ENCODE measurements around the gene GPR32.
"Not testable (repeated sequence)": the region's sequence is repeated elsewhere in the genome, so short reads cannot be mapped to it uniquely, and the experiment has no call there.

GPR32 gene

DNA sequence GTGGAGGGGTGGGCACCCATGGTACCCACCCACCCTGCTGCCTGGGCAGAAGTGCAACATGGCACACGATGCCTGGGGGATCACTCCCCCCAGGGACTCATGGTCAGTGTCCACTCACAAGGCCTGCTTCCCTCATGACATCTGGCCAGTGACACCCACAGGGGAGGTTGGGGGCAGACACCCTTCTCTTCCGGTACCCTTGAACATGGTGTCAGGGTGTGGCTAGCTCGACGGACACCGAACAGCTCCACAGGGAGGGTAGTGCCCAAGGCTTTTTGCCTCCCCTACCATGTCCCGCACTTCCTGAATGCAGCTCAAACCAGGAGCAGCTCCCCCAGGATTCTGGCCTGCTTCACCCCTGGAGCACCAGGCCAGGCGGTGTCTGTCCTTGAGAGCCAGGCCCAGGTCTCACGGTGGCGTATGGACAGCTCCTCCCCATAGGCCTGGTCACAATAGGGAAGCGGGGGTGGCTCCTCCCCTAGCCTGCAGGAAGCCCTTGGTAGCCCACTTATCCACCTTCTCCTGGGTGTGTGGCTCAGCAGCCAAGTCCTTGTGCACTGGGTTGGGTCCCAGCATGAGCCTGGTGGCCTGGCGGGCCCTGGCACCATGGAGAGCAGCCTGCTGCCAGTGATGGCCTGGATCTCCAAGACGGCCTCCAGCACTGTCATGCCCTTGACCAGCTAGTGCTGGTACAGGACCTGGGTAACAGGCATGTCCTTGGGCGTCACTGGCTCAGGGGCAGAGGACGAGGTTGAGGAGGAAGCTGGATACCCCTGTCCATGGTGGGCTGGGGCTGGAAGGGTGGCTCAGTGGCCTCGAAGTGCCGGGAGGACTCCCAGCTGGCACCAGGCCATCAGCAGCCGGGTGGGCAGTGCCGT lies 27.8 kb downstream of the GPR32 start:
- in situ Hi-C loops (cut with MboI; ENCODE audit: low sequenced_read_pairs): loop anchor here (25.0 kb wide), 1 partner anchor 436 kb away; the partner anchor contains the start of gene NAPSA

DNA sequence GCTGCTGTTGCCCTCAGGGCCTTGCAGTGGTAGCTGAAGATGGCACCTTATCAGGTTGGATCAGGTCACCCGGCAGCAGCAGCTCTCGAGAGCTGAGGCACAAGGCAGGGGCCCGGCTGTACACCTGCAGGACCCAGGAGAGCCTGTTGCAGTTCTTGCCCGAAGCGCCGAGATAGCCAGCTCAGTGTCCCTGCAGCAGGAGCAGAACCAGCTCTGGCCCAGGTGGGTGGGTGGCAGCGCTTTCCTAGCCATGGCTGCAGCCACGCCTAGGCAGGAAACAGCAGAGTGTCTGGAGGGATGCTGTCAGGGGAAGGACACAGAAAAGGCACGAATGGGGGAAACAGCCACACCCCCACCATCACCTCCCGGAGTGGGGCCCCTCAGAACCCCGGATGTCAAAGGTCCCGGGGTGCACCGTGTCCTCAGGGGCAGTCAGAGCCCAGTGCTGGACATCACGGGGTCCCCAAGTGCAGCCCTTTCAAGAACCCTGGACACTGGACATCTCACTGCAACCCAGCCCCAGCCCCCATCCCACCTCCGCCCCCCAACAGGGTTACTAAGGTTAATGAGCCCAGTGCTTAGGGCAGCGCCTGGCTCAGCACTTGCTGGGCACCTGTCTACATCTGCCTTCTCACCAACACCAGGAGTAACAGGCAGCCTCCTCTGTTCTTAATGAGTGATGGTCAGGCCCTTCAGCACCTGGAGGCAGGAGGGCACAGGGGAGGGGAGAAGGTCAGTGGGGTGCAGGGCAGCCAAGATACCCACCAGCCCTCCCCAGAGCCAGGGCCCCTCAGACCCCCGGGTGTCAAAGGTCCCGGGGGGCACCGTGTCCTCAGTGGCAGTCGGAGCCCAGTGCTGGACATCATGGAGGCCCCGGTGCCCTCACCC lies 28.6 kb downstream of the GPR32 start:
- in situ Hi-C loops (cut with MboI; ENCODE audit: low sequenced_read_pairs): loop anchor here (25.0 kb wide), 1 partner anchor 437 kb away; the partner anchor contains the start of gene NAPSA

DNA sequence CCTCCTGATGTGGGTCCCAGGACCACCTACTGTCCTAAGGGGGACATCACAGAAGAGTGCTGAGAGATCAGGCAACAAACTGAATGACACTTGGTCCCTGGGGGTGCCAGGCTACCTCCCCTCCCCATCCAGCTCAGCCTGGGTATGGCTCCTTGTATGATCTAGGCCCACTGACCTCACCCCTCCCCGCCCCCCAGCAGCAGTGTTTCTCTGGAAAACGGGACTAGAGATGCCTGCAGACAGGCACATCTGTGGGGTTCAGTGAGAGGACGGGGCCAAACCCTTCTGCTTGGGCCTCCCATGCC lies 29.2 kb downstream of the GPR32 start:
- in situ Hi-C loops (cut with MboI; ENCODE audit: low sequenced_read_pairs): loop anchor here (25.0 kb wide), 1 partner anchor 437 kb away; the partner anchor contains the start of gene NAPSA

DNA sequence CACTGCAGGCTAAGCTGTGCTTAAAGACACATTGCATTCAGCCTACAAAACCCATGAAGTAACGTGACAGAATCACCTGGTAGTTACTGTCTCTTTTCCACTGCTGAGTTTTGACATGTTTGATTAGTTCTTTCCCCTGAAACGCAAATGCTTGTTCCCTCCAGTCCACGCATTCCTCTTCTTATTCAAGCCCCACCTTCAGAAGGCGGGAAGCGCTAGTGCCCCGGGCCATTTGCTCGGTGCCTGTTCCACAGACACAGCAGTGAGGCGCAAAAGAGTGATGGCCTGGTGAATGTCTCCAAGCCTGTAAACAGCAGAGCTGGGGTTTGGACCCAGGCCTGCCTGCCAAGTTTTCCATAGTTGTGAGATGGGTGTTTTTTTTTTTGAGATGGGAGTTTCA lies 30.8 kb downstream of the GPR32 start:
- in situ Hi-C loops (cut with MboI; ENCODE audit: low sequenced_read_pairs): no loop called here

DNA sequence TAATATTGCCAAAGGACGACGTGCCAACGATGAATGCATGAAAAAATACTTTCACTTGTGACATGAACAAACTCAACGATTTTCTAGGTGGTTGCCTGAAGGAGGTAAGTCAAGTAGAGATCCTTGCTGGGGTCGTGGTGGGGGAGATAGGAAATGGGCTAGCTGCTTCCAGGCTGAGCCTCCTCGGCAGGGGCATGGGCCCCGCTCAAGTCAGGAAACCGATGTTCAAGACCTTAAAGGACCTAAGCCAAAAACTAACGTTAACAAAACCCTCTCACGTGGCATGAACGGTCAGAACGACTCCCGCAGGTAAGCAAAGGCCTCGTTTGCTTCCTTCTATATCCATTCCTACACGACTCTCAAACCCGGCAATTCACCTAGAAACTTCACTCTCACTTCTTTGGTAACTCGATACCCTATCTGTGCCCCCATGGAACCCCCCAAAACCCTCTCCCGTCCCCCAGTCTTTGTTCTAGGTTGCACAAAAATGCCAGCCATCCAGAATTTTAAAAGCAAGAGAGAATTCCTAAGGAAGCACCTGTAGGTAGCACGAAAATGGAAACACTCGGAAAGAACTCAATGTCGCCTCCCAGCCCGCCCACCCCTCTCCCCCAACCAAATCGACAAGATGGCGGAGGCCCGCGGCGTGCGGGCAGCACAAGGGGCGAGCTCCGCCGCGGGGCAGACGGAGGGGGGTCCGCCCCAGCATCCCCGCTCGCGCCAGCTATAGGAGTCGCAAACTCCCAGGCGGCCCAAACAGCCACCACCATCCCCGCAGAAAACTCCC lies 33.6 kb downstream of the GPR32 start:
- in situ Hi-C loops (cut with MboI; ENCODE audit: low sequenced_read_pairs): no loop called here

DNA sequence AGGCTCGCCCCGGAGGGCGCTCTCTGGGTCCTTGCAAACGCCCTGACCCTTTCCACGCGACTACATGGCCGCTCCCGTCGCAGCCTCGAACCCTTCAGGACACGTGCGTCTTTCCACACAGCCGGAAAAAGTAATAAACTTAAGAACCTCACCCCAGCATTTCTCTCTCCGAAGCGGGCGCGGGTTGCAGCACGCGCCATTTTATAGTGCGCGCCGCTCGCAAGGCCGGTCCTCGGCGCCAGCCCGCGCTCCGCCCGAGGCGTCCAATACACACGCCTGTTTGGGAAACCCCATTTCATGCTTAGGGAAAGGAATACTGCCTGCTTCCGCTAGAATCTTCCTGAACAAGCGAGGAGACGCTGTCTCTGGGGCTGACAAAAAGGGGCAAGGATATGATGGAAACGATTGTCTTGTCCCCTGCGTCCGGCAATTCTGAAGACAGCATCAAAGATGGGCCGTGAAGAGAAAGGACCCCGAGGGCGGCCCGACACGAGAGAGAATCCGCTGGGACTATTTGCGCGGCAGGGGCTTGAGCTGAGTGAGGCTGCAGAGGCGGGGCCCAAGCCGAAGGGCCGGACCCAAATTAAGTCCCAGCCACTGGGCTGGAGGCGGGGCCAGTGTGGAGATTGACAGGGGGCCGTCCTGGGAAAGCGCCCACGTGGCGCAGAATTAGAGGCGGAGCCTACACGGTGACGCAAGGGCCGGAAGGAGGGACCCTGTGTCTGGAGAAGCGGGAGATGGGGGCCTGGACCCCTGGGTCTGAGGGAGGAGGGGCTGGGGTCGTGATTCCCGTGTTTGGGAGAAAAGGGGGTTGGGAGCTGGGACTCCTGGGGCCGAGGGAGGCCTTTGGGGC lies 34.4 kb downstream of the GPR32 start:
- in situ Hi-C loops (cut with MboI; ENCODE audit: low sequenced_read_pairs): no loop called here

DNA sequence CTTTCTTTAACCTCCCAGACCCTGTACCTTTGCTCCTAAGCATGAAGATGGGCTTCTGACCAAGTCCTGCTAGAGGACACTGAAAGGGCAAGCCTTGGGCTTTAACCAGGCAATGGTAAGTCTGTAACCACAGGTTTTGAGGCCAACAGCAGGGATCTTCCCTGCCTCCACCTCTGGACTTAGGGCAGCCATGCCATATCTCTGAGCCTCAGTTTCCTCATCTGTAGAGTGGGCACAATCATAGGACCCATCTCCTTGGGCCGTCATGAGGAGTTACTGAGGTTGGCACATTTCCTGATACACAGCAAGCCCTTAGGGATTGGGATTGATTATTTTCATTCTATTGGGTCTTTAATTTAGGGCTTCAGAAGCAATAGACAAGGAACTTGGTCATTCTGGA lies 38.6 kb downstream of the GPR32 start:
- in situ Hi-C loops (cut with MboI; ENCODE audit: low sequenced_read_pairs): no loop called here

DNA sequence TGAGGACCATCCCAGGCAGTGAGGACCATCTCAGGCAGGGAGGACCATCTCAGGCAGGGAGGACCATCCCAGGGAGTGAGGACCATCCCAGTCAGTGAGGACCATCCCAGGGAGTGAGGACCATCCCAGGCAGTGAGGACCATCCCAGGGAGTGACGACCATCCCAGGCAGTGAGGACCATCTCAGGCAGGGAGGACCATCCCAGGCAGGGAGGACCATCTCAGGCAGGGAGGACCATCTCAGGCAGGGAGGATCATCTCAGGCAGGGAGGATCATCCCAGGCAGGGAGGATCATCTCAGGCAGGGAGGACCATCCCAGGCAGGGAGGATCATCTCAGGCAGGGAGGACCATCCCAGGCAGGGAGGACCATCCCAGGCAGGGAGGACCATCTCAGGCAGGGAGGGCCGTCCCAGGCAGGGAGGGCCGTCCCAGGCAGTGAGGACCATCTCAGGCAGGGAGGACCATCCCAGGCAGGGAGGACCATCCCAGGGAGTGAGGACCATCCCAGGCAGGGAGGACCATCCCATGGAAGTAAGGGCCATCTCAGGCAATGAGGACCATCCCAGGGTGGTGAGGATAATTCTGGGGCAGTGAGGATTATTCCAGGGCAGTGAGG lies 41.5 kb downstream of the GPR32 start:
- in situ Hi-C loops (cut with MboI; ENCODE audit: low sequenced_read_pairs): not testable (repeated sequence)

DNA sequence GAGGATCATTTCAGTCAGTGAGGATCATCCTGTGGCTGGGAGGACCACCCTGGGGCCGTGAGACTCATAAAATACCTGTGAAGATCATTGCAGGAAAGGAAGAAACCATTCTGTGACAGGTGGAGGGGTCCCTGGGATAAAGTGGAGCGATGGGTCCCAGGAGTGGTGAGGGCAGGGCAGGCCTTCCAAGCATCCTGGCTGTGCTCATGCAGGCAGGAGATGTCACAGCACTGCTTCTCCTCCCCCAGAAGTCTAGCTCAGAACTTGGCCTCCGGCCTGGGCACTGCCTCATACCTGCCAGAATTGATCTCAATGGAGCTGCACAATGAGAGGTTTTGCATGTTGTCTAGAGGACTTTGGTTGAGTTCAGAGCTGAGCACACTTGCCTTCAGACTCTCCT lies 42.2 kb downstream of the GPR32 start:
- in situ Hi-C loops (cut with MboI; ENCODE audit: low sequenced_read_pairs): no loop called here

DNA sequence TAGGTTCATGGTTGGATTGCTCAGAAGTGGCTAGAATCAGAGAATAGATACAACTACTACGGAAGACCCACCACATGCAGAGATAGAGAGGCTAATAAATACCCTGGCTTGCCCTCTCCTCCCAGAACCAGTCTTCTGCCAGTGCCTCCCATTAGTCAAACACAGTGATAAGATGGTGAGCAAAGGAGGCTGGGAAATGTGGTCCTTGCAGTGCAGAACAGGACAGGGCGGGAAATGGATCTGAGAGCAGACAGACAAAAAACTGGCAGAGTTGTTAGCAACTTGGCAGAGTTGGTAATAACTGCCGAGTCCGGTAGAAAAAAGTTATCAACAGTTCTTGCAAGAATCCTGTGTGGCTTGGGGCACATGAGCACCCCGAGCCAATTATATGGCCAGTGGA lies 44.6 kb downstream of the GPR32 start:
- in situ Hi-C loops (cut with MboI; ENCODE audit: low sequenced_read_pairs): no loop called here

DNA sequence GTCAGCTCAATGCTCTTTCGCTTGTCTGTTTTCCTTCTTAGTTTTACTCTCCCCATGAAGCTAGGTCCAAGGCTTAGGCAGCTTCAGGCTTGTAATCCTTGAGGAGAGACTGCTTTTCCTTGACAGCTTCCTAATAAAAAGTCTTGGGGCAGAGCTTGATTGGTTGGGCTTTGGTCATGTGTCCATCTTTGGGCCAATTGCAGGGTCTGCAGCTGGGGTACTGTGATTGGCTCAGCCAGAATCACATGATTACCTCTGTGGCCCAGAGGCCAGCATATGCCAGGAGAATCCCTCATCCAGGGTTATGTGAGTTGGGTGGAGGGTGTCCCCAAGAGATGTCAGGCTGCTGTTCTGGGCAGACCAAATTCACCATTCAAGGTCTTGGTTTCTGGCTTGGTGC lies 45.2 kb downstream of the GPR32 start:
- in situ Hi-C loops (cut with MboI; ENCODE audit: low sequenced_read_pairs): no loop called here

DNA sequence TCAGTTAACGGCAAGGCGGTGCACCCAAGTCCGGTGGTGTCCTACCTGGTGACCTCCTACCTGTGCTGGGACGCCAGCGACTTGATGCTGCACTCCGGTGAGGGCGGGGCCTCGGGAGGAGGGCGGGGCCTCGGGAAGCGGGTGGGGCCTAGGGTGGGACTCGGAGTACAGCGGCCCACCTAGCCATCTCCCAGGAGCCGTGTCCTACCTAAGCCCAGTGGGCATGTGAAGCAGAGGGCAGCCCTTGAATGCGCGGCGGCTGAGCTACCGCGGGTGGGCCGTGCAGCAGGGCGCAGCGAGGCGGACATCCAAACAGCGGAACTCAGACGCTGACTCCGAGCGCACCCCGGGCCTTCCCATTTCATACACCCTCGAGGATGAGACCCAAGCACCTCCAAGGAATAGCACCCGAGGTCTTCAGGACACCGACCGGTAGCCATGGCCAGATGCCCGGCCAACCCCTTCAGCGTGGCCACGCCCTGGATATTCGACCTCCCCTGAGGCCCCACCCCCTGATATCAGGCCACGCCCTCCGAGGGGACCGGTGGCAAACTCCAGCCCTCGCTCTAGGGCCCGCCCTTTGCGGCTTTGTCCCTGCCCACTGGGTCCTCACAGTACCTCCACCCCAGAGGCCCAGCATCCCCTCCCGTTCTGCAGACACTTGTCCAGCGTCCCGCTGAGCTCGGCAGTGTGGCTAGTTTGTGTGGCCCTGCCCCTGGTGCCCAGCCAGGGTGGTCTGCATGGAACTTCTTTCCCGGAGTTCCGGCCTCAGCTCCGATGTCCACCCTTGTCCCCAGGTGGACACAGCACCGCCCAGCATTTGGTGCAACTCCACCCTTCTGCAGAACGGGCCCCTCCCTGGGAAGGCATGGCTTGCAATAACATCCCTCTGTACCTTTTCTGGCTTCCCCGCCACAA lies 47.9 kb downstream of the GPR32 start:
- in situ Hi-C loops (cut with MboI; ENCODE audit: low sequenced_read_pairs): no loop called here

DNA sequence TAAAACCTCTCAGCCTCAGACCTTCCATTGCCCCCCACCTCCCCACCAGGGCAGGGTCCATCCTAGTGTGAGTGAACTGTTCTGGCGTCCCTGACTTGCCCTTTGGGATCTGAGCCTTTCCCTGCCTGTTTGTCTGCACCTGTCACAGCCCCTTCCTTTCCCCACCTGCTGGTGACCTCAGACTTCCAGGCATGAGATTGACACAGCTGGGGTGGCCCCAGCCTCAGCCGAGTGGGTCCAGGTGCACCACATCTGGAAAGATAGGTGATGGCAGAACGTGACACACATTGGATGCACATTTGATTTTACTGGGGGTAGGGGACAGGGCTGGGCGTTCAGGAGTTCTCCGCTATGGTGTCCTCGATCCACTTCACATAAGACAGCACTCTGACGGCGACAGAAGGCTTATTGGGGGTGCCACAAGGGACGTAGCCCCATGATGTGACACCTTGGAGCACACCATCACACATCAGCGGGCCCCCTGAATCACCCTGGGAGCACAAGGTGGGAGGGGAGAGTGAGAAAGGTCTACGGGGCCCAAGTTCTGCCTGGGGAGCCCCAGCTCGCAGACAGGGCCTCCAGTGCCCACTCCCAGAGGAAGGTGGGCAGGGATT lies 48.7 kb downstream of the GPR32 start:
- in situ Hi-C loops (cut with MboI; ENCODE audit: low sequenced_read_pairs): no loop called here

DNA sequence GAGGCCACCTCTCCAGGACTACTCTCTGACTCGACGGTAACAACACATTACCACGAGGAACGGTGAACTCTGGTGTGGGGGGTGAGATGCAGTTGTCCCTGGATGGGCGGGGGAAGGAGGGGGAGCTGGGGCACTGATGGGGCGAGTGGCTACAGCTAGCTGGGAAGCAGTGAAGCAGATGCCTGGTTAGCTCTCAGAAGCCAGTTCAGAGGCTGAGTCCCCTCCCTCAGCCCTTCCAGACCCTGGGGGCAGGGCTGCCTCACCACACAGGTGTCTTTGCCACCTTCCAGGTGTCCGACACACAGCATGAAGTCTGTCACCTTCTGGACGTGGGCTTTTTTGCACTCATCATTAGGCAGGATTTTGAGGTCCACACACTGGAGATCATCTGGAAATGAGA lies 49.4 kb downstream of the GPR32 start:
- in situ Hi-C loops (cut with MboI; ENCODE audit: low sequenced_read_pairs): no loop called here

DNA sequence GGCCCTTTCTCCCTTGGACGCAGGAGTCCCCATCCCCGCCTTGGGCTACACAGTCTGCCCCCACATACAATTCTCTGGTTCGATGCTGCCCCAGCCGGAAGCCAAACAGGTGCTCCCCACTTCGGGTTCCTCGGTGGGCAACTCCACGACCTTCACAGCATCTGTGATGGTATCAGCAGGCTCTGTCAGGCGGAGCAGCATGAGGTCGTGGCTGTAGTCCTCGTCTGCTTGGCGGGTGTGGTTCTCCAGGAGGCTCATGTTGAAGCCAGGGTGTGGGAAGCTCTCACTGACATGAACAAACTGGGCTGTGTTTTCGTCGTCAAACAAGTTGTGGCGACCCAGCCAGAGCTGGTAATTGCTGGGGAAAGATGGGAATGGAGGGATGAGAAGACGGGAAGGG lies 49.8 kb downstream of the GPR32 start:
- in situ Hi-C loops (cut with MboI; ENCODE audit: low sequenced_read_pairs): no loop called here

DNA sequence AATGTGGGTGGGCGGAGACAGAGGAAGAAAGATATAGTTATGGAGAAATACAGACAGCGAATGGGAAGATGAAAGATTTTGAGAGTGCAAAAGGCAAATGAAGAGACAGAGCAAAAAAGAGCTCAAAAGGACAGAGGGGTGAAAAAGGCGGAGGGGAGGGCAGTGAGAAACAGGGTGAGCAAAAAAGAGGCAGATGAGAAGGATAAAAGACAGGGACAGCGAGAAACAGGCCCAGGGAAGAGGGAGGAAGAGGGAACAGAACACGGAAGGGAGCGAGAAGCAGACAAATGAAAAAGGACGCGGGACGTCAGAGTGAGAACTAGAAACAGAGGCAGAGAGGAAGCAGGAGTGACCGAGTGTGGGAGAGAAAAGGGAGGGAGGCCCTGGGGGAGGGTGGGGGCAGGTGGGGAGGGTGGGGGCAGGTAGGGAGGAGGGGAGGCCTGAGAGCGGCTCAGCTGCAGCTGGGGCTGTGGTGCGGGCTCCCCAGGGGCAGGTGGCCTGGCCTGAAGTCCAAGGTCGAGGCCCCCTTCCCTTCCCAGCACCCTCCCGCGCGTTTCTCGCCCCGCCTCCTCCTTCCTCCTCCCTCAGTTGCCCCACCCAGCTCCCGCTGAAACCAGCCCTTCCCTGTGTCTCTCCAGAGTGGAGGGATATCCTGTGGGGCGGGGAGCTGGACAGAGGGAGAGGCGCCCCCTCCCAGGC lies 50.4 kb downstream of the GPR32 start:
- in situ Hi-C loops (cut with MboI; ENCODE audit: low sequenced_read_pairs): no loop called here

DNA sequence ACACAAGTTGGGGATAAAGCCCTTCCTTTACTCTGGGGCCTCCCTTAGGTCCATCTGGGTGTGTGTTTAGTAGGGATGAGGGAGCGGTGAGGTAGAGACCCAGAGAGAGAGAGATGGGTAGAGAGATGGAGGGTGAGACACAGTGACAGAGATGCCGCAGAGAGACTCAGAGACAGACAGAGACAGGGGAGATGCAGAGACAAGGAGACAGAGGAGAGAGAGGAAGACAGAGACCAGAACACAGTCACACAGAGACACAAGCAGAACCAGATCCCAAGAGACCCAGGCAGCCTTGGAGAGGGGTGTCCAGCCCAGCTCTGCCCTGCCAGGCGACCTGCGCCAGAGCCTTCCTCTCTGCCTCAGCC lies 51.0 kb downstream of the GPR32 start:
- in situ Hi-C loops (cut with MboI; ENCODE audit: low sequenced_read_pairs): no loop called here

All from HL-60/S4 treated with phorbol 12-myristate 13-acetate at 8.2 ng/mL for 4 days and 3 days (cell line).